ENCODE measurements around the gene SPEN. TPM values are rescaled to one million over a fixed set of nuclear protein-coding genes. Genes with fewer than 3 reads are reported as not detected.

SPEN gene
- total and polyA plus RNA-seq, 2 of the 13 experiments (the other 11 are each of a cell fraction or from before 2014, with no cell fraction given) = 4.8 to 14.0 TPM

GRCh38 chr1:15835741-15836510, 11.6 kb upstream of the SPEN start (continued):
- peak; percentile 27 to 57; a peak in 1 of 4 replicates for TF ChIP-seq HMGXB4 (CRISPR knock-in tag; IDR thresholded peaks at IDR 0.05; ENCODE audit: borderline replicate concordance in 1 of 2, low read depth in 1 of 2)
- TF ChIP-seq PHF5A (CRISPR knock-in tag; IDR thresholded peaks at IDR 0.05; ENCODE audit: low read depth, unreplicated experiment) = peak; percentile 18
- TF ChIP-seq SKI (IDR thresholded peaks at IDR 0.05; ENCODE audit: partially characterized antibody) = peak; percentile 35
- TF ChIP-seq ZNF33B (CRISPR knock-in tag; IDR thresholded peaks at IDR 0.05) = no peak
- 0 out of 2 replicates have a peak, but pooled peaks have one; percentile 19 for TF ChIP-seq KAT2B (IDR thresholded peaks at IDR 0.05; ENCODE audit: borderline replicate concordance, low read depth, low read length)
- peak; percentile 87 for TF ChIP-seq ZNF639 (CRISPR knock-in tag; conservative IDR thresholded peaks at IDR 0.05)
- 0 out of 2 replicates have a peak, but pooled peaks have one; percentile 36 for TF ChIP-seq AHDC1 (CRISPR knock-in tag; IDR thresholded peaks at IDR 0.05; ENCODE audit: borderline replicate concordance)
- peak; percentile 78 for TF ChIP-seq TBX2 (CRISPR knock-in tag; IDR thresholded peaks at IDR 0.05; ENCODE audit: borderline replicate concordance)
- no peak for TF ChIP-seq RERE (CRISPR knock-in tag; IDR thresholded peaks at IDR 0.05; ENCODE audit: low read depth)
- peak; percentile 54 for TF ChIP-seq CREB1 (IDR thresholded peaks at IDR 0.05)
- peak; percentile 73 for TF ChIP-seq CREB1 (CRISPR knock-in tag; IDR thresholded peaks at IDR 0.05)
